ENCODE measurements around the gene PRR36.

DNA sequence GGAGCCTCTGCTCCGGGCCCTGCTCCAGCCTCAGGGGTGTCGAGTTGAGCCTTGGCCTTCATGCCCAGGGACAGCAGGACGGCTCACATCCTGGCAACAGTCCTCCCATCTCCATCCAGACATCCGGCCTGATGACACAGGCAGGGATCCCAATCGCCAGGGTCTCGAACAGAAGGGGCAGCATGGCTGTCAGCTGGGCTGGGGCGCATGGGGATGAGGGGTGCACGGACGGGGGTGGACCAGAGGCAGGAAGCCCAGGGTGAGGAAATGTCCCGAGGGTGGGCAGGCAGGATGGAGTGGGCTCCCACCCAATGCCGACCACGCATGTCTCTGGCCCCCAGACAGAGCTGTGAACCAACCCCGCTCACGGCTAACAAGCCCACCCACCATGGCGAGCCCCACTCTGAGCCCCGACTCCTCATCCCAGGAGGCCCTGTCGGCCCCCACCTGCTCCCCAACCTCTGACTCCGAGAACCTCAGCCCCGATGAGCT, 28.0 kb downstream of the PRR36 start:
- TF ChIP-seq, protein P1, sequence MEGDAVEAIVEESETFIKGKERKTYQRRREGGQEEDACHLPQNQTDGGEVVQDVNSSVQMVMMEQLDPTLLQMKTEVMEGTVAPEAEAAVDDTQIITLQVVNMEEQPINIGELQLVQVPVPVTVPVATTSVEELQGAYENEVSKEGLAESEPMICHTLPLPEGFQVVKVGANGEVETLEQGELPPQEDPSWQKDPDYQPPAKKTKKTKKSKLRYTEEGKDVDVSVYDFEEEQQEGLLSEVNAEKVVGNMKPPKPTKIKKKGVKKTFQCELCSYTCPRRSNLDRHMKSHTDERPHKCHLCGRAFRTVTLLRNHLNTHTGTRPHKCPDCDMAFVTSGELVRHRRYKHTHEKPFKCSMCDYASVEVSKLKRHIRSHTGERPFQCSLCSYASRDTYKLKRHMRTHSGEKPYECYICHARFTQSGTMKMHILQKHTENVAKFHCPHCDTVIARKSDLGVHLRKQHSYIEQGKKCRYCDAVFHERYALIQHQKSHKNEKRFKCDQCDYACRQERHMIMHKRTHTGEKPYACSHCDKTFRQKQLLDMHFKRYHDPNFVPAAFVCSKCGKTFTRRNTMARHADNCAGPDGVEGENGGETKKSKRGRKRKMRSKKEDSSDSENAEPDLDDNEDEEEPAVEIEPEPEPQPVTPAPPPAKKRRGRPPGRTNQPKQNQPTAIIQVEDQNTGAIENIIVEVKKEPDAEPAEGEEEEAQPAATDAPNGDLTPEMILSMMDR (IDR thresholded peaks at IDR 0.05; ENCODE audit: insufficient read depth, low read length): no peak
- TF ChIP-seq REST (IDR thresholded peaks at IDR 0.05; ENCODE audit: insufficient replicate concordance, low read depth) (no peak), POLR2AphosphoS5 (IDR thresholded peaks at IDR 0.05; ENCODE audit: low read depth) (no peak), GABPA (IDR thresholded peaks at IDR 0.05; ENCODE audit: low read depth) (no peak)
